RWPE1 (cell line): ENCODE results near the gene TDRD9.

Experiments used
- CTCF ChIA-PET: fragments of 350-600 bp; sonication (Branson Sonifier 250); formaldehyde crosslinking; extraction: SDS; loops from one replicate; lab custom pipeline; 2021; lab: Yijun Ruan, JAX
- POLR2A ChIA-PET: fragments of 400-600 bp; formaldehyde crosslinking; extraction: SDS; loops from one replicate; lab custom pipeline; 2020; ENCODE audit warnings: antibody characterized with exemption; ENCODE audit not compliant: low non-redundant PET; lab: Yijun Ruan, JAX
- DNase-seq: peaks from one replicate; pipeline ENCODE4 v3.0.0; 2012; ENCODE audit warnings: low spot score
- H3K27ac ChIP-seq: fragments of 450-650 bp; 2 replicates; pipeline ENCODE4 v1.5.1; 2017
- TF ChIP-seq, protein P1 (sequence below): fragments of 450-650 bp; conservative IDR thresholded peaks from 2 replicates; pipeline ENCODE4 v1.5.1; 2017; ENCODE audit warnings: low read depth, mild to moderate bottlenecking

The TDRD9 gene

GRCh38 chr14:104054222-104054905 is 126.1 kb downstream of the TDRD9 start:
- no peak overlapping the region for H3K27ac ChIP-seq
- TF ChIP-seq, protein P1, sequence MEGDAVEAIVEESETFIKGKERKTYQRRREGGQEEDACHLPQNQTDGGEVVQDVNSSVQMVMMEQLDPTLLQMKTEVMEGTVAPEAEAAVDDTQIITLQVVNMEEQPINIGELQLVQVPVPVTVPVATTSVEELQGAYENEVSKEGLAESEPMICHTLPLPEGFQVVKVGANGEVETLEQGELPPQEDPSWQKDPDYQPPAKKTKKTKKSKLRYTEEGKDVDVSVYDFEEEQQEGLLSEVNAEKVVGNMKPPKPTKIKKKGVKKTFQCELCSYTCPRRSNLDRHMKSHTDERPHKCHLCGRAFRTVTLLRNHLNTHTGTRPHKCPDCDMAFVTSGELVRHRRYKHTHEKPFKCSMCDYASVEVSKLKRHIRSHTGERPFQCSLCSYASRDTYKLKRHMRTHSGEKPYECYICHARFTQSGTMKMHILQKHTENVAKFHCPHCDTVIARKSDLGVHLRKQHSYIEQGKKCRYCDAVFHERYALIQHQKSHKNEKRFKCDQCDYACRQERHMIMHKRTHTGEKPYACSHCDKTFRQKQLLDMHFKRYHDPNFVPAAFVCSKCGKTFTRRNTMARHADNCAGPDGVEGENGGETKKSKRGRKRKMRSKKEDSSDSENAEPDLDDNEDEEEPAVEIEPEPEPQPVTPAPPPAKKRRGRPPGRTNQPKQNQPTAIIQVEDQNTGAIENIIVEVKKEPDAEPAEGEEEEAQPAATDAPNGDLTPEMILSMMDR = no peak
- ChIA-PET POLR2A (no interaction called here), CTCF (interaction anchor here (0.6 kb wide), 1 partner anchor 224 kb away, joined by 3 read pairs; no protein-coding TSS in a partner anchor)
- no peak for DNase-seq

DNA sequence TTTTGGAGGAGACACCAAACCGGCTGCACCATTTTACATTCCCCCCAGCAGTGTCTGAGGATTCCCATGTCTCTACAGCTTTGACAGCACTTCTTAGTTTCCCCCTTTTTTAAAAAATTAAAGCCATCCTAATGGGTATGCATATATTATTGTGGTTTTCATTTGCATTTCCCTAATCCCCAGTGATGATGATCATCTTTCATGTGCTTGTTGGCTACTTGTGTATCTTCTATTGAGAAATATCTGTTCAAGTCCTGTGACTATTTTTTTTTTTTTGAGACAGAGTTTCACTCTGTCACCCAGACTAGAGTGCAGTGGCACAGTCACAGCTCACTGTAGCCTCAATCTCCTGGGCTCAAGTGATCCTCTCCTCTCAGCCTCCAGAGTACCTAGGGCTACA is 134.0 kb downstream of the TDRD9 start:
- no peak for DNase-seq
- no peak overlapping the region for H3K27ac ChIP-seq
- CTCF ChIA-PET = interaction anchor here (1.4 kb wide), 1 partner anchor 14 kb away, joined by 5 read pairs; no protein-coding TSS in a partner anchor
- TF ChIP-seq, protein P1 = no peak
- POLR2A ChIA-PET = no interaction called here

DNA sequence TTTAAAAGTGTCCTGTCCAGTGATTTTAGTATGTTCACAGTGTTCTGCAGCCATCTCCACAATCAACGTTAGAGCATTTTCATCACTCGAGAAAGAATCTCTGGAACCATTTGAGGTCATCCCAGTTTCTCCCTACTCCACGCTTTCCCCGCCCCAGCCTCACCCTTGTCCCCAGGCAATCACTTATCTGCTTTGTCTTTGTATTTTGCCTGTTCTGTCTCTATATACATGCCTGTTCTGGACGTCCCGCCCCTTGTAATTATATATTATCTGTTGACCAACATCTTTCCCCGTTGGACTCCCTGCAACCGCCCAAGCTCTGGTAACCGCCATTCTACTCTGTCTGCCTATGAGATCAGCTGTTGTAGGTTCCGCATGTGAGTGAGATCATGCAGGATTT is 135.7 kb downstream of the TDRD9 start:
- ChIA-PET CTCF (no interaction called here), POLR2A (no interaction called here)
- no peak overlapping the region for H3K27ac ChIP-seq
- no peak for DNase-seq
- TF ChIP-seq, protein P1 = no peak

- POLR2A ChIA-PET = no interaction called here
Observed at GRCh38 chr14:104066279-104066678, 138.0 kb downstream of the TDRD9 start.

GRCh38 chr14:104066719-104067295 is 138.6 kb downstream of the TDRD9 start:
- POLR2A ChIA-PET = no interaction called here
- DNase-seq = no peak
- CTCF ChIA-PET = no interaction called here
- no peak overlapping the region for H3K27ac ChIP-seq
- TF ChIP-seq, protein P1 = no peak

More at GRCh38 chr14:104066279-104066678, 138.0 kb downstream of the TDRD9 start:
- CTCF ChIA-PET = no interaction called here
- no peak for DNase-seq
- TF ChIP-seq, protein P1 = no peak
- no peak overlapping the region for H3K27ac ChIP-seq

- no peak for DNase-seq
- CTCF ChIA-PET = interaction anchor here (1.1 kb wide), 1 partner anchor 12 kb away, joined by 3 read pairs; no protein-coding TSS in a partner anchor
- no peak overlapping the region for H3K27ac ChIP-seq
- POLR2A ChIA-PET = no interaction called here
- TF ChIP-seq, protein P1 = no peak
Observed at GRCh38 chr14:104069541-104069940, 141.3 kb downstream of the TDRD9 start.
